Fibroblast of skin of left quadriceps (primary cell): Measurements from ENCODE around the gene ENPP6.

Experiments
- DNase-seq, 2 experiments: peaks; one replicate each; pipeline ENCODE4 v3.0.0-alpha.2; 2013; ENCODE audit warnings: low read depth in 2 of 2

The ENPP6 gene

DNA sequence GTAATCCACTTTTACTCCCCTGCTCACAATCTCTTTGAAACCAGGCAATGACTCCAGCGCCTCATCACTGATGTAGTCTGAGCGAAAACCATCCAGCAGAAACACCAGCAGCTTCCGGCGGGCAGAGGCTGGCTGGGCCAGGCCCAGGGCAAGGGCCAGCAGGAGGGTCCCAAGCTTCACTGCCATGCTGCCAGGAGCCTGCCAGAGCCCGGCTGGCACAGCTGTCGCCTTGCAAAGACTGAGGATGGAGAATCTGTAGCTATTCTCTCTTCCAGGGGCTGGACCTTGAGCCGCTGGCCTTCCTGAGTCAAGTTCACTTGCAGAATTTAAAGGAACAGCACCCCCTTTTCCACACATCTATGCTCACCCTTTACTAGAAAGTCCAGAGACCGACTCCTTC, at the start of gene ENPP6:
Gene ENPP6, minus strand, starts transcription at position 240 of the 400 bp plus-strand sequence. Its CDS starts 54 bp downstream, at position 186.
- no peak for DNase-seq

DNA sequence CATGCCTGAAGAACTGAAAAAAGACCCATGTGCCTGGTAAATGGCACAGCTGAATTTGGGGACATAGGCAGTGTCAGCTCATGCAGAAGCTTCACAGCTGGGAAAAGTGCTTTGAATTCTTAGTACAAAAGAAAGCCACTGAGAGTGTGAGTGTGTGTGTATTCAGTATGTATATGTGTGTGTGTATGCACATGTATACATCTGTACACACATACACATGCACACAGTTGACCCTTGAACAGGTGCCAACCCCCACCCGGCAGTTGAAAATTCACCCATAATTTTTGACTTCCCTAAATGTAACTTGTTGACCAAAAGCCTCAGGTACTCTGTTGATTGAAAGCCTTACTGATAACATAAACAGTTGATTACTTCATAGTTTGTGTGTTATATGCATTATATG, 49.5 kb upstream of the ENPP6 start:
- DNase-seq = no peak

GRCh38 chr4:184265546-184266351, 48.1 kb upstream of the ENPP6 start:
- no peak for DNase-seq

DNA sequence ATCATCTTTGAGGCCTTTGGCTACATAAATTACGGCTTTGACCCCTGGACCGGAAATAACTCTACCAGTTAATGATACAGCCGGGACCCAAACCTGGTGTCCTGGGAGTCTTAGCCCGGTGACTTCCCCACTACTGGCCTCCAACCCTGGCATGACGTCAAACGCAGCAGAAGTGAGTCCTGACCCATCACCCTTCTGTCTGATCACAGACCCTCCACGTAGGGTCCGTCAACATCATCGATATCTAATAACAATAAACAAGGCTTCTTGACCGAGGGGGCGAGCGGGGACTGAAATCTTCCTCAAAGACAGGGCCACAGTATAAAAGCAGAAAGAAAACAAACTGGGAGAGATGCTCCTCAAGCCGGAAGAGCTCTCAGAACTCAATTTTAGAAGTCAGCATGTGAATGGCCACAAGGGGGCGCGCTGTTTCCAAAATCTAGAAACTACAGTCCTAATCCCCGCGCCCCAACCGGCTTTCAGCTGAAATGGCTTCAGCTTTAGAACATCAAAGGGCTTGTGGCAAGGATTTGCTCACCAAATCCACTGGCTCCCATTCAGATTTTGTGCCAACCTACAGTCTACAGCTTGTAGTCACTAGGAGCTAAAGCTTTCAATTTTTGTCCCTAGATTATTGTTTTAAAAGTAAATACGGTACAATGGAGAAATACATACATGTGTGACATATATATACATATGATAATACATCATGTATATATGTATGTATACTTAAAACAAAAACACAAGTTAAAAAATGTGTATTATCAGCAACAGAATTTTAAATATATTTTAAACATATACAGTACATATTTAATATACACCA, 46.4 kb upstream of the ENPP6 start:
- peak; percentile 75 for DNase-seq

DNA sequence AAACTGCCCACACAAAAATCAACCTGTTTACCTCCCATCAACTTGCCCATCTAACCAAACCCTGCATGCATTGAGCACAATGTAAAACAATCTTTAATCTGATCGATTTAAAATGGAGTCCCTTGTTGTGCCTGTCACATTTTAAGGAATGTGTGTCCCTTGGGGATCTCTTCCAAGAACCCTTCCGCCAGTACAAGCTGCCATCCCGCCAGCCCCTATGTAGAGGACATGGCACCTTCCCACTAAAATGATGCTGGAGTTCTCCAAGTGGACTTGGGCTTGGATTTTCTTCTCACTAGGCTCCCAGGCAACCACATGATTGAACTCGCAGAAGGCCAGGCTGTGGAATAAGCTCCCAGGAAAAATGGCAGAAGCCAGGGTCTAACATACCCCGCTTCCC, 45.8 kb upstream of the ENPP6 start:
- DNase-seq = no peak

DNA sequence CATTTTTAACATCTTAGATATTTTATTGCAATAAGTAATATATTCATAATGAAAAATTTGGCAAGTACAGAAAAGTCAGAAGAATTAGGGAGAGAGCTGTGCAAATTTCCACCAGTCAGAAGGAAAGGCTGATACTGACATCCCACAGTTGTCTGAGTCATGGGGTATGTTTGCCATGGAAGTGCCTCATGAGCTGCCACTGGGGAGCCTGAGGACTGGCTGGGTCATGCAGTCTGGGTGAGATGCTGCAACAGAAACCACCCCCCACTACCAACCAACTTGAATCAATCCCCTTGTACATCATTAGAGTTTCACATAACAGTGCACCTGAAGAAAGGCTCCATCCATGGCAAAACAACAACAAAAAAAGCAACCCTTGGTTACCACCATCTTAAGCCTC, 45.2 kb upstream of the ENPP6 start:
- DNase-seq = no peak

DNA sequence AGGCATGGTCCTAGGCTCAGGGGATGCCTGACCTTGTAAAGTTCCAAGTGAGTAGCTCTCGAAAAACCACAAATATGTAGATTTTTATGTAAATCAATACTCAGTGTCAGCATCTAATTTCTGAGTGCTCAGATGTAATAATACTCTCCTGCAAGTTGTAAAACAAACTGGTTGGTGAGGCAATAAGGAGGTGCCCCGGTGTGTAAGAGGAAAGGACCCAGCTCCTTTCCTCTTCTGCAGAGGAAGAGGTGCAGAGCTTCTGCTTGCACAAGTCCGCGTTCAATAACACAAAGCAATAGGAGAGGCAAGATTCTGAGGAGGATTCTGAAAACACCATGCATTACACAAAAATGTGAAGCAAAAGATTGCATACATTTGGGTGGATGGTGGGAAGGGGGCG, 43.6 kb upstream of the ENPP6 start:
- no peak for DNase-seq

DNA sequence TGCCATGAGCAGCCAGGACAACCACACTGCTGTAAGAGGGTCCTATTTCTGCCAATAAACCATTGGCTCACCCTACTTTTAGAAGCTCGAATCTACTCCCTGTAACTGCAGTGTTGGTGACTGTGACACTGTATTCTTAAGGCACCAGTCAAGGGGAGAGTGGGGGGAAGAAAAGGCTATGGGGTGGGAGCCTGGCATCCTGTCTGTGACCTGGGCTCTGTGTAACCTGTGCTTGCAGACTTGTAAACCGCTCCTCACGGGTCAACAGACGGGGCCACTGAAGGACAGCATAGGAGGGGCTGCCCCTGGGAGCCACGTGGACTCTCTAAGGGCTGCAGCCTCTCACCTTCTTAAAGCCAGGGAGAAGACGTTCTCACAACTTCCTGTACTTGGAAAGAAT, 42.2 kb upstream of the ENPP6 start:
- no peak for DNase-seq

- no peak for DNase-seq
Observed at GRCh38 chr4:184259081-184259480, 41.4 kb upstream of the ENPP6 start.

DNA sequence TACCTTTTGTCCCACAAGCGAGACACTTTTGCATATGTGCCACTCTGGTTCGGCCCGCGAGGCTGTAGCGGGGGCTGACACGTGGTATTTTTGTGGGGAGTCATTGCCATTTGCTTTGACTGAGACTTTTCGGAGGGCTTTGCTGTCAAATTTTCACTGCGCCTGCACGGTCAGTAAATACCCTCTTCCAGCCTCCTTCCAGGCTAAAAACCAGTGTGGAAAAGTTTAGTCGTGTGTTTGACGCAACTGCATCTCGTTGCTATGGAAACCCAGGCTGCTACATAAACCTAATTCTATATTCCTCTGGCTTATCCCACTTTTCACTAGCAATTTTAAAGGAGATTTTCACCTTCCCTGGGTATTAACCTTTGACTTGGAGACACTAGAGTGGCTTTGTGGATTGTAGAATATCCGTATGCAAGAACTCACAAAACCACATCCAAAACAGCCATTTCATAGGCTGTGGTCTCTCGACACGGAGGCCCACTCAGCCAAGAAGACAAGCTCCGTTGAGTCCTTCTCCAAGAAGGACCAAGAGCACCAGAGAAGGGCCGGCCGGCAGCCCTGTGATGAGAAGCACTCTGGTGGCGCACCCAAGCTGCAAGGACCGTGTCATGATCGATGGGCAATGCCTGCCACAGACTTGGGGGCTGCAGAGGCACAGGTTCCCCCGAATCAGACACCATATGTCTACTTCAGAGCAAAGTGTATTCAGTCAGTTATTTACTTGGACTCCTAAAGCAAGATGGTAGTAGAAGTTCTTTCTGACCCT, 38.4 kb upstream of the ENPP6 start:
- no peak for DNase-seq

DNA sequence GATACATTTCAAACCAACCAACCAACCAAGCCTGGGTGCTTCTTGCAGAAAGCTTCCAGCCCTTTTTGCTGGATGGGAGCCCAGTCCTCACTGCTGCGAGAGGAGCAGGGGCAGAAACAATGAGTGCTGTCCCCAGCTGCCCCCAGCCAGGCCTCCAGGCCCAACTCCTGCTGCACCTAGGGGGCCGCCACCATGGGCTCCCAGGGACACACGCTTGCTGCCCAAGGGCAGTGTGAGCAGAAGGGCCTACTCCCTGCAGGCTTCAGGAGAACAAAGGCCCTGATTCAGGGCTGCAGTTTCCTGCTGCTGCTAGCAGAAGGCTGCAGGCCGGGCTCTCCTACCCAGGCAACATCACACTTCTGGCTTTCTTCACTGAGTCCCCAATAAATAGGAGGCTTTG, 37.7 kb upstream of the ENPP6 start:
- DNase-seq = no peak

- no peak for DNase-seq
Observed at GRCh38 chr4:184253072-184253420, 35.4 kb upstream of the ENPP6 start.

GRCh38 chr4:184252136-184253071, 34.7 kb upstream of the ENPP6 start:
- no peak for DNase-seq

- DNase-seq = no peak
Observed at GRCh38 chr4:184251670-184251980, 34.0 kb upstream of the ENPP6 start.

- peak in 1 of 2 experiments; percentile 17 for DNase-seq
Observed at GRCh38 chr4:184250795-184251669, 33.4 kb upstream of the ENPP6 start.

- no peak for DNase-seq
Observed at GRCh38 chr4:184248216-184248615, 30.5 kb upstream of the ENPP6 start.

DNA sequence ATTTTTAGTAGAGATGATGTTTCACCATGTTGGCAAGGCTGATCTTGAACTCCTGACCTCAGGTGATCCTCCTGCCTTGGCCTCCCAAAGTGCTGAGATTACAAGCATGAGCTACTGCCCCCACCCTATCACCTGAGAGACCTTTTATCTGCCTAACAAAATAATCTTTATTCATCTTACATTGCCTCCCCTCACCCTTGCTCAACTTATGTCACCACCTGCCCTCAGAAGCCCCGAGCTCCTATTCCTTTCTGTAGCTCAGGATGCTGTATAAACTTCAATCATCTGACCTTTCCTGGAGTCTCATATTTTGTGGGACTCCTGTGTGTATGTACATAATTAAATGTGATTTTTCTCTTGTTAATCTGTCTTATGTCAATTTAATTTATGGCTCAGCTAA, 29.7 kb upstream of the ENPP6 start:
- no peak for DNase-seq

GRCh38 chr4:184246426-184246825, 28.8 kb upstream of the ENPP6 start:
- DNase-seq = no peak

DNA sequence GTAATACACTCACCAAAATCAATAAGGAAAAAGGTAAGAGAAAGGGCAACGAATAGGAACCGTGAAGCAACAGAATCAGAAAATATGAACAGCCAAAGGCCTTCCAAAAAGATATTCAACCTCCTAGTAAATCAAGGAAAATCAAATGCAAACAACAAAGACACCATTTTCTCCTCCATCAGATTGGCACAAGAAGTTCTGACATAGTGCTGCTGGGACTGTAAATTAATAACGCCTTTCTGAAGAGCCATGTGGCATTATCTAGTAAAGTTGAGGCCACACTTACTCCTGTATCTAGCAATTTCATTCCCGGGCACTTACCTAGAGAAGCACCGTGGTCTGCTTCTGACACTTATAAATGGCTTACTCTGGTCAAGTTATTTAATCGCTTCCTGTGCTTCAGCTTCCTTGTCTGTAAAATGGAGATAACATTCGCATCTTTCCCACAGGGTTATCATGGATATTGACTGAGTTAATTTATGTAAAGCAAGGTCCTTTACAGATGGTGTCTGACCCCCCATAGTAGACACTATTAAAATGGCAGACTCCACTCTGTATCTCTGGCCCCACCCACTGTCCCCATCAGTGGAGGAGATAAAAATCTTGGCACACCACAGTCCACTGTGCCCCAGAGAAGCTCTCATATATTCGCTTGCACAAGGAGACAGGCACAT, 20.5 kb upstream of the ENPP6 start:
- no peak for DNase-seq

DNA sequence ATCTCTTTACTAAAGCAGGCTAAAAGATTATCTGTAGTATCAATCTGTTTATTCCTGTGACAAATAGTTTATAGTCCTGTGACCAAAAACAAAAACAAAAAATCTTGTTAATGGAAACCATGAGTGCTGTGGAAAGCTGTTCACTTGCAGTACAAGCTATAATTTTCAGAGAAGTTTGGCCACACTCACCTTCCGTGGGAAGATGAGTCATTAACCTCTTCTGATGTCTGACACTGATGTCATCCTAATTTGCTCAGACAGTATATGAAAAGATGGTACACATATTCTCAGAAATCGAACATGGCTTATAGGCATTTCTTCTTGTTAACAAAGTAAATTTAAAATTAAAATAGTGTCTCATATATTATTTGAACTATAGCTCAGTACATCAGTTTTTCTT, 19.9 kb upstream of the ENPP6 start:
- DNase-seq = no peak
